ENCODE data around the gene RMP24.
A peak's percentile ranks its signal among the peaks of the same experiment; 100 is the strongest.

Gene RMP24

DNA sequence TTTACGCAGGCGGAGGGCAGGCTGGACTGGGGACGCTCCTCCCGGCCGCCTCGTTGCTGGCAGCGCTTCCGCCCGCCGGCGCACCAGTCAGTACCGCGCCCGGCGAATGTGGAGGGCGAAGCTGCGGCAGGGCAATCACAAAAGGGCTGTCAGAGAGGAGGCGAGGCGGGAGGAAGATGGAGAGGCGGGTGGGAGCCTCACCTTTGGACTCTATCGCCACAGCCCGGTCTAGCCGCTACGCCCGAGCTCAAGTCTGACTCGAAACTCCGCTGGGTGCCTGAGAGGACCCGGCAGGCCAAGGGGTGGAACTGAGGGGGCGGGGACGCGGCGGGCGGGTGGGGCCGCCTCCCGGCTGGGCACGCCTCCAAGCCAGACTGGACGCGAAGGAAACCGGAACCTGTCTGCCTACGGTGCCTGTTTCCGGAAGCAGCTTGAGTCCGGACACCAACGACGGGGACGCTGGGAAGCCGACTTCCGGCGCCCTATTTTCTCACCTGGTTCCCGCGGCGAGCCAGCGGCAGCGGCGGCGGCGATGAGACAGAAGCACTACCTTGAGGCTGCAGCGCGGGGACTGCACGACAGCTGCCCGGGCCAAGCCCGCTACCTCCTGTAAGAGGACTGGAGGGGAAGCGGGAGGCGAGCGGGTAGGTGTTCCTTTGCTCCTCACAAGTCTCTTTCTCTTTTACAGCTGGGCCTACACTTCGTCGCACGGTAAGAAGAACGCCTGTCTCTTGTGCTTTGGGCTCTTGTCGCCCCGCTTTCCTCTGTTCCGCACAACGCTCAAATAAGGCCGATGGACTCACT lies at the start of gene RMP24:
Gene RMP24, plus strand, starts transcription at position 483 of the 804 bp plus-strand sequence.
- peak within 1 kb of the TSS; percentile 91 for H3K4me3 ChIP-seq (ENCODE audit: low read length)
- DNase-seq (ENCODE audit: low read depth) = peak; percentile 98
- TF ChIP-seq, protein P1, sequence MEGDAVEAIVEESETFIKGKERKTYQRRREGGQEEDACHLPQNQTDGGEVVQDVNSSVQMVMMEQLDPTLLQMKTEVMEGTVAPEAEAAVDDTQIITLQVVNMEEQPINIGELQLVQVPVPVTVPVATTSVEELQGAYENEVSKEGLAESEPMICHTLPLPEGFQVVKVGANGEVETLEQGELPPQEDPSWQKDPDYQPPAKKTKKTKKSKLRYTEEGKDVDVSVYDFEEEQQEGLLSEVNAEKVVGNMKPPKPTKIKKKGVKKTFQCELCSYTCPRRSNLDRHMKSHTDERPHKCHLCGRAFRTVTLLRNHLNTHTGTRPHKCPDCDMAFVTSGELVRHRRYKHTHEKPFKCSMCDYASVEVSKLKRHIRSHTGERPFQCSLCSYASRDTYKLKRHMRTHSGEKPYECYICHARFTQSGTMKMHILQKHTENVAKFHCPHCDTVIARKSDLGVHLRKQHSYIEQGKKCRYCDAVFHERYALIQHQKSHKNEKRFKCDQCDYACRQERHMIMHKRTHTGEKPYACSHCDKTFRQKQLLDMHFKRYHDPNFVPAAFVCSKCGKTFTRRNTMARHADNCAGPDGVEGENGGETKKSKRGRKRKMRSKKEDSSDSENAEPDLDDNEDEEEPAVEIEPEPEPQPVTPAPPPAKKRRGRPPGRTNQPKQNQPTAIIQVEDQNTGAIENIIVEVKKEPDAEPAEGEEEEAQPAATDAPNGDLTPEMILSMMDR (IDR thresholded peaks at IDR 0.05; ENCODE audit: insufficient read depth, low read depth, low read length, missing control alignments) = no peak

DNA sequence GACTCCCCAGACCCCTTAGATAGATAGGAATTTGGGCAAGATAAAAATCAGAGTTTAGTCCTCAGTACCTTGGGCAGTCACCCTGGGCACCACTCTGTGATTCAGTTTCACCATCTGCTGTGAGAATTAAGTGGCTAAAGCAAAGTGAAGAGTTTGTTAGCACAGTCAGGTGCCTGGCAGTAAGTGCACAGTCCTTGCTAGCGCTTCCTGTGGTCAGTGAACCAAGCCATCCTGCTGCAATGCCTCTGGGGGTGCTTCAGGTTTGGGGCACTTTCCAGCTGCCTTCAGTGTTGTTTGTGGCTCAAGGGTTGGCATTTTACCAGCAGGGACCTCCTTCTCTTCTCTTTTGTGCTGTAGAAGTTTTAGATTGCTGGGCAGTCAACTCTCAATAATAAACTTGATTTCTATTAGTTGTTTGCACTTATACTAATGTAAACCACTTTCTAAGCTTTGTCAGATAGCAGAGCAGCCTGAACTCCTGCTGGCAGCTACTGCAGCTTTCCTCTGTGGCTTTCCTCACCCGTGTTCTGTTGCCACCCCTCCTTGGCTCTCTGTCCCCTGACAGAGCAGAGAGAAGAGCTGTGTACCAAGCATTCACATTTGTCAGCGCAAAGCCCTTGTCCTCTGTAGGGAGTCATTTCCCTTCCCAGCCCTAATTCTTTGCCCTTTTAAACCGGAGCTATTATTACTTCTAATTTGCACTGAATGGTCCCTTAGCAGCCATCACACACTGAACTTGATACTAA lies 48.4 kb upstream of the RMP24 start:
- TF ChIP-seq, protein P1 (IDR thresholded peaks at IDR 0.05; ENCODE audit: insufficient read depth, low read depth, low read length, missing control alignments) = no peak
- H3K4me3 ChIP-seq (ENCODE audit: low read length) = no peak overlapping the region
- DNase-seq (ENCODE audit: low read depth) = no peak

DNA sequence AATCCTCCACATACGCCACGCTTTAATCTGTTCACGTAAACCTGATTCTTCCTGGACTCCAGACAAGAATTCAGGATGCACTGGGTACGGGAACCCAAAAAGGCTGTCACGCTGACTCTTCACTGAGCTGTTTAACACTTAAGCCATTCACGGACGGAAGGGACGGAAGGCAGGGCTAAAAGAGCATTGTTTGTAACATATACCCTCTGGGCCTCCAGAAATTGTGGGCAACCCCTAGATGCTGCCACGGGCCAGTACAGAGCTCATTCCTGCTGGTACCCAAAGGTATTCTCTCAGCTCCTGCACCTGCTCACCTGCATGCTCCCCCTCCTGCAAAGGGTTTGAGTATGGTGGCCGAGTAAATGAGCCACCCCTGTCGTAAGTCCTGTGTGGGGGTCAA lies 45.6 kb upstream of the RMP24 start:
- no peak for DNase-seq (ENCODE audit: low read depth)
- H3K4me3 ChIP-seq (ENCODE audit: low read length) = no peak overlapping the region
- TF ChIP-seq, protein P1 (IDR thresholded peaks at IDR 0.05; ENCODE audit: insufficient read depth, low read depth, low read length, missing control alignments) = no peak

DNA sequence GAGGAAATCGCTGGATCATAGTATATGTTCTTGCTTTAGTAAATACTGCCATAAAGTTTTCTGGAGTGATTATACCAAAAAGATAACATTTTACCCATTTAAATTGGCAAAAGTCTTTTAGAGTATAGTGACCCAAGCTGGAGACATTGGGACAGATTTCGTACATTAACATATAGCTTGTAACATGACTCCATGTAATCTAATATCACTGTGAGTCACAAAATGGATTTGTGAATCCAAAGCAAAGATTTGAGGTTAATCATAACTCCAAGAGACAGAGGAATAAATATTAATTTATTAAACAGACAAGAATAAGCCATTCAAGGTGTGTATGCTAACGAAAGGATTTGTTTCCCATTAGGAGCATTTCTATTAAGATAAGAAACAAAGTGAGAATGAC lies 45.0 kb upstream of the RMP24 start:
- DNase-seq (ENCODE audit: low read depth) = peak; percentile 49
- H3K4me3 ChIP-seq (ENCODE audit: low read length) = no peak overlapping the region
- TF ChIP-seq, protein P1 (IDR thresholded peaks at IDR 0.05; ENCODE audit: insufficient read depth, low read depth, low read length, missing control alignments) = no peak

DNA sequence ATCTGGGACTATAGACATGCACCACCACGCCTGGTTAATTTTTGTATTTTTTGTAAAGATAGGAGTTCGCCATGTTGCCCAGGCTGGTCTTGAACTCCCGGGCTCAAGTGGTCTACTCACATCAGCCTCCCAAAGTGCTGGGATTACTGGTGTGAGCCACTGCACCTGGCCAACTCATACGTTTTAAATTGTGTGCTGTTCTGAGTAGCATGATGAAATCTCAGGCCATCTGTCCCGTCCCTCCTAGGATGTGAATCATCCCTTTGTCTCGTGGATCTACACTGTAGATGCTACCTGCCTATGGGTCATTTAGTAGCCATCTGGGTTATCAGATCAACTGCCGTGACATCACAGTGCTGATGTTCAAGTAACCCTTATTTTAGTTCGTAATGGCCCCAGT lies 38.5 kb upstream of the RMP24 start:
- TF ChIP-seq, protein P1 (IDR thresholded peaks at IDR 0.05; ENCODE audit: insufficient read depth, low read depth, low read length, missing control alignments) = no peak
- no peak overlapping the region for H3K4me3 ChIP-seq (ENCODE audit: low read length)
- peak; percentile 87 for DNase-seq (ENCODE audit: low read depth)

DNA sequence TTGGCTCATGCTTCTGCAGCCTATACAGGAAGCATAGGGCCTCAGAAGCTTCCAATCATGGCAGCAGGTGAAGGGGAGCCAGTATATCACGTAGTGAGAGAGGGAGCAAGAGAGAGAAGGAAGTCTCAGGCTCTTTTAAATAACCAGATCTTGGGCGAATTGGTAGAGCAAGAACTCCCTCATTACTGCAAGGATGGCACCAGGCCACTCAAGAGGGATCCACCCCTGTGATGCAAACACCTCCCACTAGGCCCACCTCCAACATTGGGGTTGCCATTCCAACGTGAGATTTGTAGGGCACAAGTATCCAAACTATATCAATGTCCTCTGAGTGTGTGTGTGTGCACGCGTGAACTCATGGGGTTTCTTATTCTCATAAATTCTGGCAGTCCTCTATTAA lies 37.6 kb upstream of the RMP24 start:
- DNase-seq (ENCODE audit: low read depth) = no peak
- no peak overlapping the region for H3K4me3 ChIP-seq (ENCODE audit: low read length)
- TF ChIP-seq, protein P1 (IDR thresholded peaks at IDR 0.05; ENCODE audit: insufficient read depth, low read depth, low read length, missing control alignments) = no peak
